Endothelial cell of umbilical vein (primary cell): ENCODE data around the gene ZSWIM4.

Source experiments
- EZH2 ChIP-seq: IDR thresholded peaks from 2 replicates; pipeline ENCODE4 v1.6.1; 2012; ENCODE audit warnings: borderline replicate concordance, low read depth, mild to moderate bottlenecking, moderate library complexity, low read length, inconsistent platforms; ENCODE audit not compliant: severe bottlenecking
- GATA2 ChIP-seq: IDR thresholded peaks from 2 replicates; pipeline ENCODE4 v1.7.0; 2011; ENCODE audit warnings: low read depth, mild to moderate bottlenecking, moderate library complexity, mixed read lengths, low read length; ENCODE audit not compliant: insufficient read length, insufficient read depth
- JUN ChIP-seq: IDR thresholded peaks from 2 replicates; pipeline ENCODE4 v1.6.1; 2011; ENCODE audit warnings: borderline replicate concordance, low read depth; ENCODE audit not compliant: insufficient read length, insufficient read depth
- POLR2A ChIP-seq: IDR thresholded peaks from 2 replicates; pipeline ENCODE4 v1.6.1; 2012; ENCODE audit warnings: low read depth, mild to moderate bottlenecking, control low read depth, low read length
- POLR2AphosphoS5 ChIP-seq: IDR thresholded peaks from 2 replicates; pipeline ENCODE4 v1.6.1; 2012; ENCODE audit warnings: low read depth, mild to moderate bottlenecking, control low read depth, low read length, moderate library complexity; ENCODE audit not compliant: insufficient read depth
- TF ChIP-seq, protein P1 (sequence below), 2 donors: IDR thresholded peaks; 1 replicate in 1 of 2; 2 replicates in 1 of 2; pipeline ENCODE4 v1.5.1; 2011; ENCODE audit warnings: low read length in 2 of 2, mild to moderate bottlenecking in 2 of 2, moderate library complexity in 2 of 2, control low read depth in 1 of 2, inconsistent platforms in 1 of 2, low read depth in 1 of 2; ENCODE audit not compliant: insufficient read depth in 1 of 2; ENCODE audit errors: extremely low read depth in 1 of 2

DNA sequence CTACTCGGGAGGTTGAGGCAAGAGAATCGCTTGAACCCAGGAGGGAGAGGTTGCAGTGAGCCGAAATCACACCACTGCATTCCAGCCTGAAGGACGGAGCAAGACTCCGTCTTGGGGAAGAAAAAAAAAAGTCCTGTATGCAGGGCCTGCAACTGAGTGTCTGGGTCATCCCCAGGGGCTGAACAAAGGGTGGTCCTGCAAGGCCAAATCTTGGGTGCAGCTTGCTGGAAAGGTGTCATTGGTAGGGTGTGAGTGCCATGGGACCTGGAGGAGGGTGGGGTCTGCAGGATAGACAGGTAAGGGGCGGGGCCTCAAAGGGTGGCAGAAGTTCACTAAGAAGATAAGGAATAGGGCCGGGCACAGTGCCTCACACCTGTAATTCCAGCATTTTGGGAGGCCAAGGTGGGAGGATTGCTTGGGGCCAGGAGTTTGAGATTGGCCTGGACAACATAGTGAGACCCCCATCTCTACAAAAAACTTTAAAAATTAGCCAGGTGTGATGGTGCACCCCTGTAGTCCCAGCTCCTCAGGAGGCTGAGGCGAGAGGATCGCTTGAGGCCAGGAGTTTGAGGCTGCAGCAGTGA, 31.5 kb downstream of the ZSWIM4 start:
- no peak for TF ChIP-seq POLR2A
- TF ChIP-seq, protein P1, sequence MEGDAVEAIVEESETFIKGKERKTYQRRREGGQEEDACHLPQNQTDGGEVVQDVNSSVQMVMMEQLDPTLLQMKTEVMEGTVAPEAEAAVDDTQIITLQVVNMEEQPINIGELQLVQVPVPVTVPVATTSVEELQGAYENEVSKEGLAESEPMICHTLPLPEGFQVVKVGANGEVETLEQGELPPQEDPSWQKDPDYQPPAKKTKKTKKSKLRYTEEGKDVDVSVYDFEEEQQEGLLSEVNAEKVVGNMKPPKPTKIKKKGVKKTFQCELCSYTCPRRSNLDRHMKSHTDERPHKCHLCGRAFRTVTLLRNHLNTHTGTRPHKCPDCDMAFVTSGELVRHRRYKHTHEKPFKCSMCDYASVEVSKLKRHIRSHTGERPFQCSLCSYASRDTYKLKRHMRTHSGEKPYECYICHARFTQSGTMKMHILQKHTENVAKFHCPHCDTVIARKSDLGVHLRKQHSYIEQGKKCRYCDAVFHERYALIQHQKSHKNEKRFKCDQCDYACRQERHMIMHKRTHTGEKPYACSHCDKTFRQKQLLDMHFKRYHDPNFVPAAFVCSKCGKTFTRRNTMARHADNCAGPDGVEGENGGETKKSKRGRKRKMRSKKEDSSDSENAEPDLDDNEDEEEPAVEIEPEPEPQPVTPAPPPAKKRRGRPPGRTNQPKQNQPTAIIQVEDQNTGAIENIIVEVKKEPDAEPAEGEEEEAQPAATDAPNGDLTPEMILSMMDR (IDR thresholded peaks at IDR 0.05; ENCODE audit: extremely low read depth in 1 of 2, insufficient read depth in 1 of 2, low read depth in 1 of 2, low read length in 2 of 2), result no peak
- no peak for TF ChIP-seq POLR2AphosphoS5
- no peak for TF ChIP-seq JUN
- no peak for TF ChIP-seq EZH2
- TF ChIP-seq GATA2, result no peak
